Amniotic stem cell (primary cell): Measurements from ENCODE around the gene DHRS4L2.
"Not testable (repeated sequence)": the region's sequence is repeated elsewhere in the genome, so short reads cannot be mapped to it uniquely, and the experiment has no call there.

Experiments used
- DNase-seq: peaks from one replicate; lab custom pipeline; 2025; lab: John Stamatoyannopoulos, UW

DHRS4L2 gene

DNA sequence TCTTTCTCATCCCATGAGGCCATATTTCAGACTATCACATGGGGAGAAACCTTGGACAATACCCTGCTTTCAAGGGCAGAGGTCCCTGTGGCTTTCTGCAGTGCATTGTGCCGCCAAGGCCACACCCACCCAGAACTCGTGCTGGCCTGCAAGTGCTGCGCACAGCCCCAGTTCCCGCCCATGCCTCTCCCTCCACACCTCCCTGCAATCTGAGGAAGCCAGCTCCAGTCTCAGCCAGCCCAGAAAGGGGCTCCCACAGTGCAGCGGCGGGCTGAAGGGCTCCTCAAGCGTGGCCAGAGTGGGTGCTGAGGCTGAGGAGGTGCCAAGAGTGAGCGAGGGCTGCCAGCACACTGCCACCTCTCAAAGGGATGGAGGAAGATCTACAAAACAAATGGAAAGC lies 15.6 kb upstream of the DHRS4L2 start:
- not testable (repeated sequence) for DNase-seq

DNA sequence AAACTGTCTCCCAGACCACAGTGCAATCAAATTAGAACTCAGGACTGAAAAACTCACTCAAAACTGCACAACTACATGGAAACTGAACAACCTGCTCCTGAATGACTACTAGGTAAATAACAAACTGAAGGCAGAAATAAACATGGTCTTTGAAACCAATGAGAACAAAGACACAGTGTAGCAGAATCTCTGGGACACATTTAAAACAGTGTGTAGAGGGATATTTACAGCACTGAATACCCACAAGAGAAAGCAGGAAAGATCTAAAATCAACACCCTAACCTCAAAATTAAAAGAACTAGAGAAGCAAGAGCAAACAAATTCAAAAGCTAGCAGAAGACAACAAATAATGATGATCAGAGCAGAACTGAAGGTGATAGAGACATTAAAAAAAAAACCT lies 14.7 kb upstream of the DHRS4L2 start:
- not testable (repeated sequence) for DNase-seq

DNA sequence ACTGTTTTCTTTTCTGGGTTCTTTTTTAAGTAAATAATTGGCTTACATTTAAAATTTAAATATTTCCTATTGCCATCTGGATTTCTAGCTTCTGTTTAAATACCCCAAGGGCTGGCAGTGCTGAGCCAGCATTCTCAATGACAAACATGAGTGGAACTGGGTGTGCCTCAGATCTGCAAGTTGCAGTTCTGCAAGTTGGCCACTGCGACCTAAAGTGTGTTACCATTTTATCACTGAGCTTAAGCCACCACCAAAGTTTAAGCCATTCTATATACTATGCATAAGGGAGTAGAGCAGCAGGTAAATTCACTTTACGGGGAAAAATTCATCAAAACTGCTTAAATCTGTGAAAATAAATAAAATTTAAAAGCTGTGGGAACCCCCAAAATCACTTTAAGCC lies 11.5 kb upstream of the DHRS4L2 start:
- DNase-seq, result not testable (repeated sequence)

DNA sequence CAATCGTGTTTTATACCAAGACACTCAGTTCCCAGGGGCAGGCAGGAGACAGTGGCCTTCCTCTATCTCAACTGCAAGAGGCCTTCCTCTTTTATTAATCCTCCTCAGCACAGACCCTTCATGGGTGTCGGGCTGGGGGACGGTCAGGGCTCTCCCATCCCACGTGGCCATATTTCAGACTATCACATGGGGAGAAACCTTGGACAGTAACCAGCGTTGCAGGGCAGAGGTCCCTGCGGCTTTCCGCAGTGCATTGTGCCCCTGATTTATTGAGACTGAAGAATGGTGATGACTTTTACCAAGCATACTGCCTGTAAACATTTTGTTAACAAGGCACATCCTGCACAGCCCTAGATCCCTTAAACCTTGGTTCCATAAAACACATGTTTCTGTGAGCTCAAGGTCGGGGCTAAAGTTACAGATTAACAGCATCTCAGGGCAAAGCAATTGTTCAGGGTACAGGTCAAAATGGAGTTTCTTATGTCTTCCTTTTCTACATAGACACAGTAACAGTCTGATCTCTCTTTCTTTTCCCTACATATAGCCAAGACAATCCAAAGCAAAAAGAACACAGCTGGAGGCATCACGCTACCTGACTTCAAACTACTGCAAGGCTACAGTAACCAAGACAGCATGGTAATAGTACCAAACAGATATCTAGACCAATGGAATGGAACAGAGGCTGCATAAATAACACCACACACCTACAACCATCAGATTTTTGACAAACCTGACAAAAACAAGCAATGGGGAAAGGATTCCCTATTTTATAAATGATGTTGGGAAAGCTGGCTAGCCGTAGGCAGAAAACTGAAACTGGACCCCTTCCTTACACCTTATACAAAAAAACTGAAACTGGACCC lies 6.5 kb upstream of the DHRS4L2 start:
- DNase-seq, result not testable (repeated sequence)

DNA sequence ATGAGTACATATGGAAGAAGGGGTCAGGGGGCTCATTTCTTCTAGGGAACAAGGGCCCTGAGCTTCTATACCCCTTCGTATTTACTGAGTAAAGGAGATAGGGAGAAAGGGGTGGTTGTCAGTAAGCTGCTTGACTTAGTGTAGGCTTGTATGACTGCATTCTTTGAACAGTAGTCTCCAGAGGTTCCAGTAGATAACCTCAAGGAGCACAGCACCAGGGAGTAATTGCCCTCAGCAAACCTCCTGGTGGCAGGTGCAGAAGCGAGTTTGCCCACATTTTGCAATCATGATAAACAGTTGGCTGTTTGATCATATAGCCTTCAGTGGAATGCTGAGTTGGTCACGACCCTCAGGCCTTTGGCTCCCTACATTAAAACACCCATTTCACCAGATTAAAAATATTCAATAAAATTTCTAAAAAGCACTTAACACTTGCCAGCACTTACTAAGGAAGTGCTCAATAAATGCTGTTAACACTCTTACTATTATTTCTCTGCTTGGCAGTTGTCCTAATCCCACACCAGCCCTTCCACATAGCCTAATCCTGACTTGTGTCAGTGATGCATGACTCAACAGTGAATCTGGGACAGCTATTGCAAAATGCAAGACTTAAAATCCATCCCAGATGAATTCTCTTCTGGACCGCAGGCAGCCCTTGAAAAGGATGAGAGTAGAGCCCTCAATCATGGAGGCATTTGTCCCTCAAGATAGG lies 3.7 kb upstream of the DHRS4L2 start:
- DNase-seq, result no peak

DNA sequence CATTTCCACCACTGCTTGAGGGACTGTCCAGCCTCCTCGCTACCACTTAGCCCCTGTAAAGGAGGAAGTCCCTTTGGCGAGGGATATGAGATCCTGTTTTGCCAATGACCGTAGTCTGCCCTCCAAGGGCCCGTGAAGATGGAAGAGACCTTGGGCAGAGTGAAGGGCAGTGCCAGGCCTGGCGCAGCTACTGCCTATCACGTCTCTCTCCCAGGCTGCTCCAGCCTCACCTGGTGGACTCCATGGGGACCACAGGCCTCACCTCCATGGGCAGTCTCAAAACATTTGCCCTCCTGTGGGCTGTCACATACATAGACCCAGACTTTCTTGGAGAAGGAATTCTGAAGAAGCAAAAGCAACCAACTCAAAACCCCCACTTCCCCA lies 514 bp upstream of the DHRS4L2 start:
- not testable (repeated sequence) for DNase-seq

DNA sequence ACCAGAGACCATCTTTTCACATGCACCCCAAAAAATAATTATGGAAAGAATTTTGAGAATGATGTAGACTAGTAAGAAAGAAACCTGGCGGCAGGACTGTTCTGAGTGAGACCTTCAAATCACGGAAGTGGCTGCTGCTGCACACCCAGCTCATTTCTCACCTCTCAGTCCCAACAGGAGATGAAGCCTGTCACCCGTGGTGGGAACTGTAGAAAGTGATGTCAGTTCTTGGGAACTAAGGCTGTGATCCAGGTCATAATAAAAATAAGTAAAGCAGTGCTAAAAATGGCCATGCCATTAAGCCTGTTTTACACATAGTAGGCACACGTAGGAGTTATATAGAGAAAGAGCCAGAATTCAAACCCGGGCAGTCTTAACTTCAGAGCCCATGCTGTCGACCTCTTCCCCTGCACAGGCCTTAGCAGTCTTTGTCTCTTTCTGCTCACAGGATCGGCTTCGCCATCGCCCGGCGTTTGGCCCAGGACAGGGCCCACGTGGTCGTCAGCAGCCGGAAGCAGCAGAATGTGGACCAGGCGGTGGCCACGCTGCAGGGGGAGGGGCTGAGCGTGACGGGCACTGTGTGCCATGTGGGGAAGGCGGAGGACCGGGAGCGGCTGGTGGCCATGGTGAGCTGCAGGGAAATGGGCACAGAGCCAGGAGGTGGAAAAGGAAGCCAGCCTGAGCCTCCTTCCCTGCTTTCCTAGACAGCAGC lies 1.2 kb downstream of the DHRS4L2 start:
- not testable (repeated sequence) for DNase-seq

DNA sequence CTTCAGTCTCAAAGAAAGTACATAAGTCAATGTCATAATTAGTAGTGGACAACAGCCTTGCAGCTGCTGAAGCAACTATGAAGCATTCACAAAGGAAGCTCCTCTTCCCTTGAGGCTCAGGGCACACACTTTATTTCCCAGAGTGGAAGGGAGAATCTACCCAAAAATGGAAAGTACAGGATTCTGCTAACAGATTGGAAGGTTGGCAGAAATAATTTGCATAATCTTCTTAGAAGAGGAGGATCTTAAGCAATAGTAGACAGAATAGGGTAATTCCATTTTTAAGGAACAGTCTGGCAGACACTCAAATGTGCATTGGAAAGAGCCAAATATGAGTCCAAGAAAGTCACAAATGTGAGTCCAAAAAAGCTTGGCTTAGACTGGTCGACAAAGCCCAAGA lies 2.2 kb downstream of the DHRS4L2 start:
- not testable (repeated sequence) for DNase-seq

DNA sequence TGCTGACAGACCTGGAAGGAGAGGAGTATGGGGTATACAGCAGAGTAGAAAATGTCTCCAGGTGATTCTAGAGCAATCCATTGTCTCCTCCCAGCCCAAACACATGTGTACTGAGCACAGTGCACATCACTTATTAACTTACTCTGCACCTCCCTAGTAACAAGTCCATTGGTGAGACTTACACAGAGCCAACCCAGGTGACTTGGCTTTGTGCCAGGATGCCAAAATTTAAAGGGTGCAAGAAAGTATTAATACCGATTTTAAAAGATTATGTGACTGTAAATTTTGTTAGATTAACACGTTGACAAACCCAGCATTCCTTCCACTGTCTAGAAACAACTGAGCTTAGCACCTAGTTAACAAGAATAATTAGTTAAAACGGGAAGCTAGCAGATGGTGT lies 4.3 kb downstream of the DHRS4L2 start:
- DNase-seq, result not testable (repeated sequence)

DNA sequence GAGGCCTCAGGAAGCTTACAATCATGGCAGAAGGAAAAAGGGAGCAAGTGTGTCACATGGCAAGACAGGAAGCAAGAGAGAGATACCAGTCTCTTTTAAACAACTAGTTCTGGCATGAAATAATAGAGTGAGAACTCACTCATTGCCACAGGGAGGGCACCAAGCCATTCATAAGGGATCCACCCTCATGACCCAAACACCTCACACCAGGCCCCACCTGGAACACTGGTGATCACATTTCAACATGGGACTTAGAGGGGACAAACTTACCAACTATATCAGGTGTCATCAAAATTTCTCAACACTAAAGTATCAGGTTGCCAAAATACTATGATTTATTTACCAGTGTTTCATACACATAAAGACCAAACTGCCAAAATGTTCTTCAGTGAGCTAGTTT lies 7.3 kb downstream of the DHRS4L2 start:
- not testable (repeated sequence) for DNase-seq

DNA sequence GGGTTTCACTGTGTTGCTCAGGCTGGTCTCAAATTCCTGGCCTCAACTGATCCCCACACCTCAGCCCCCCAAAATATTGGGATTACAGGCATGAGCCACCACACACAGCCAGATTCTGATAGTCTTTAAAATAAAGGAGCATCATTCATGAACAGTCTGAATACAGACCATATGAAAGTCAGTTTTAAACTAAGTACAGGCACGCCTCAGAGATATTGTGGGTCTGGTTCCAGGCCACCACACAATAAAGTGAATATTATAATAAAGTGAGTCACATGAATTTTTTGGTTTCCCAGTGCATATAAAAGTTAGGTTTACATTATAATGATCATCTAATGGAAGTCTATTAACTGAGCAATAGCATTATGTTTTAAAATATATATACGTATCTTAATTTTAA lies 8.1 kb downstream of the DHRS4L2 start:
- DNase-seq, result not testable (repeated sequence)

DNA sequence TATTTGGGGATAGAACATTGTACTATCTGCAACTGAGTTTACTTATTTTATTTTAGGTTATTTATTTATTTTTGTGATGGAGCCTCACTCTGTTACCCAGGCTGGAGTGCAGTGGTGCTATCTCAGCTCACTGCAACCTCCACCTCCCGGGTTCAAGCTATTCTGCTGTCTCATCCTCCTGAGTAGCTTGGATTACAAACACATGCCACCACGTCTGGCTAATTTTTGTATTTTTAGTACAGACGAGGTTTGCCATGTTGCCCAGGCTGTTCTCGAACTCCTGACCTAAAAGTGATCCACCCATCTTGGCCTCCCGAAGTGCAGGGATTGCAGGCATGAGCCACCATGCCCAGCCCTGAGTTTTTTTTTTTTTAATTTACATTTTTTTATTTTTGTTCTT lies 10.9 kb downstream of the DHRS4L2 start:
- DNase-seq, result not testable (repeated sequence)

DNA sequence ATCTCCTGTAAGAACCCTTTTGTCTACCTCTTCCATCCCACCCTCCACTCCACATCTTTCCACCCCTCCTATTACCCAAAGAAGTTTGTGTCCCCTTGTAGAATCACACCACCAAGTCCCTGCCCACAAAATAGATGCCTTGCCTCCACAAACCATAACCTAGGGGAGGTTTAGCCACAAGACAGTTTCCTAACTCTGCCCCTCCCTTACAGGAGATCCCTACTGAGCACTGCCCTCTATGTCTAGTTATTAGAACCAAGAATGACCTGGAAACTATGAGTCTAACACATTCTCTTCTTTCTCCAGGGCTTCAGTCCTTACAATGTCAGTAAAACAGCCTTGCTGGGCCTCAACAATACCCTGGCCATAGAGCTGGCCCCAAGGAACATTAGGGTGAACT lies 12.3 kb downstream of the DHRS4L2 start:
- not testable (repeated sequence) for DNase-seq

DNA sequence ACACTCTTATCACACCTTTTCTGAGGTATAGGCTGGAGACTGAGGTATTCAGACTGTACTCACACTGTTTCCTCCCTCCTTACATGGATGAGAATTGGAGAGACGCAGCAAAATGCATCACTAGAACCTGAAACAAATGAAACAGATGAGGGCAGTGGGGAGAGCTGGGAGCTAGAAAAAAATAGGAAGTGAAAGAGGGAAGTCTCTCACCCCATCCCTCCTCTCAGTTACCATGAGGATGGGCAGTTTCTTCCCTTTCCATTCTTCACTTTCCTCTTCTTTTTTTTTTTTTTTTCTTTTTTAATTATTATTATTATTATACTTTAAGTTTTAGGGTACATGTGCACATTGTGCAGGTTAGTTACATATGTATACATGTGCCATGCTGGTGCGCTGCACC lies 12.9 kb downstream of the DHRS4L2 start:
- DNase-seq, result not testable (repeated sequence)

DNA sequence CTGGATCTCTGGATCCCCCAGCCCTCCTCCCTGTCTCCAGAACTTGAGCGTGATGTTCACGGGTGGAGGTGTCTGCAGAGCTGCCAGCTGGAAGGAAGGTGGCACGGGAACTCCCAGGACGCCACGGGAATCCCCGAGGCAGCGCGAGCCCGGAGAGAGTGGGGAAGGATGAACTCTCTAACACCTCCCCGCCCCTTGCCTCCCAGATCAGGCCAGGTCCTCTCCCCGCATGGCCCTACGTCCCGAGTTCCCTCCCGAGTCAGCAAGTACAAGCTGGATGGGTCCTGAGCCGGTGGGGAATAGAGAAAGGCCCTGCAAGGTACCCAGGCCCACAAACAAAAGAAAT lies 17.7 kb downstream of the DHRS4L2 start:
- not testable (repeated sequence) for DNase-seq

DNA sequence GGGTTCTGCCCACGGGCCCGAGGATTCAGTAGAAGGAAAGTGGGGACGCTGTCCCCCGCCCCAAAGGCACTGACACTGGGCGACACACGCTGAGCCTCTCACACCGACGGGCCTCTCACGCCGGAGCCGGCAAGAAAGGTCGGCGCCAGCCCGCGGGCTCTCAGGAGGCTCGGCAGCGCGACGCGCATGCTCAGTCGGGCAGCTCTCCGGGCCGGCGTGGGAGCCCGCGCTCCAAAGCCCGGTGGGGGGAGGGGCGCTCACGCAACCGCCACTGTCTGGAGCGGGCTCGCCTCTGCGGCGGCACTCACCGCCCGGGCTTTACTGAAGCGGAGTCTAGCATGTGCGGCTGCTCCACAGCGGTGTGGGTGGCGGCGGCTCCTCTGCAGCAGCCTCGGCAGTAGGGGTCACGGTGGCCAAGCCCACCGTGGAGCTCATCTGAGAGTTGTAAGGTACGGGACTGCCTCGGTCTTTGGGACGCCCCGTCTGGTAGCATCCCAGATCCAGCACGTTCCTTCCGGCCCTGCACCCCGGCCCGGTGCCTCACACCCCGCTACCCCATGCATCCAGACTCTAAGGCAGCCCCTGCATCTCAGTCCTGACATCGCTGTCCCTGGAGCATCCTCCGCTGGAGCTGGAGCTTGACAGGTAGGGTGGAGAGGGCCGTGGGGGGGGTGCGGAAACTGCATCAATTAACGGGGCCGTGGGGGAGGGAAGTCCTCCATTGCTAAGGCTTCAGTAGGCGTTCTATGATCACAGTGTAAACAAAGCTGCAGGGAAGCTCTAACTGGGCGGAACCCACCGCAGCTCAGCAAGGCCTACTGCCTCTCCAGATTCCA lies 18.3 kb downstream of the DHRS4L2 start:
- not testable (repeated sequence) for DNase-seq

DNA sequence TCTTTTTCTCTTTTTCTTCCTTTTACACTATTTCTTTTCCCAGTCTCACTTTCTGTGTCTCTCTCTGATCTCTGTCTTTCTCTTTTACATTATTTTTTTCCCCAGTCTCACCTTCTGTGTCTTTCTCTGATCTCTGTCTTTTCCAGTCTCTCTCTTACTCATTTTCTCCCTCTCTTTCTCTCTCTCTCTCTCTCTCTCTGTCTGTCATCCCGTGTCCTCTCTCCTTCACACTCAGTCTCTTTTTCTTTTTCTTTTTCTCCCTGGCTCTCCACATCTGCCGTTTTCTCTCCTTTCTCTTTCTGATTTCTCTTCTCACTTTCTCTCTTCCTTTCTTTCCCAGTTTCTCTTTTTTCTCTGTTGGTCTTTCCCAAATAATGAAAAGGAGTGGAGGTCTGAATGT lies 22.3 kb downstream of the DHRS4L2 start:
- no peak for DNase-seq

DNA sequence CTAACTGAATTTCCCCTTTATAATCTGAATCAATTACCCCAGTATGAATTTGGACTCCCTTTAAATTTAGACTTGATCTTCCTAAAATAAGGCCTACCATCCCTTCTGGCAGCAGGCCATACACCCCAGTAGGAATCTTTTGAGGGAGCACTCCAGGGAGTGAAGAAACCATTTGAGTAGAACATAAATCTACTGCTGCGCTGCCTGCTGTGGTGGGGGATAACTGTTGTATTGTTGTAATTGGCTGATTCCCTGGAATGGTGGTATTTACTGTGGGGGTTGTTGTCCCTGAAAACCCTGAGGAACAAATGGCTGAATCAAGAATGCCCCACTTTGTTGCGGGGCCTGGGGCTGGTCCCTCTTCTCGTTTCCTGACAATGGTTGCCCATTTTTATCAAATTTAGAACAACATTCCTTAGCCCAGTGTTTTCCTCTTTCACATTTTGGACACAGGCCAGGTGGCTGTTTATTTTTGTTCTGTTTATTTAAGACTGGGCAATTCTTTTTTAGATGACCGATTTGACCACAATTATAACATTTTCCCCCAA lies 24.1 kb downstream of the DHRS4L2 start:
- DNase-seq, result not testable (repeated sequence)

DNA sequence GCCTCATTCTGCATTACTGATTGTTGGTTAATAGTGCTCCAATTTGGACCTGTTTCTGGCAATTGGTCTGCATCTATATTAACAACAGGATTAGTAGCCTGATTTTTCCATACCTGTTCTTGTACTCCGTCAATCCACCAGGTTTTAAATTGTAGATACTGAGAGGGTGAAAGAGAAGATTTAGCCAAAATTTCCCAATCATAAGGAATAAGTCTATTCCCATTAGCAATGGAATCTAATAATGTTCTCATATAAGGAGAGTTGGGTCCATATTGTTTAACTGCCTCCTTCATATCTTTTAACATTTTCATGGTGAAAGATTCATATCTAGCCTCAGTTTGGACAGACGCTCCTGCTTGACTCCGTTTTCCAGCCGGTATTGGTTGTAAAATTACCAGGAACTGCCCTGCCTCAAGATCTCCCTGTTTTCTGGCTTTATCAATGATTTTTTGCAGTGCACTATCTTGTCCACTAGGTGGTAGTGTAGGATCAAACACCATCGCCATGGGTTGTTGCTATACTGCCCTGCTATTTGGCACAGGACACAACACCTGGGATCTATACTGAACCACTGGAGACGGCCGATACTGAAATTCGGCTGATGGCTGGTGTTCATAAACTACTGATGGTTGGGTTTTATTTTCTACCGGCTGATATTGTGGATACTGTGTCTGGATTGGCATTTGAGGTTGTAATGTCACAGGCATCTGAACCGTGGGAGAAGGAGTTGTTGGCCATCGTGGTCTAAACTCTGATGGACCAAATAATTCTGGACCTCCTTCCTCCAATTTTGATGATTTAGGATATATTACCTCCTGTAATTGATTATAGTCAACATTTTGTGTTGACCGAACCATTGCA lies 25.2 kb downstream of the DHRS4L2 start:
- DNase-seq, result peak; percentile 36

DNA sequence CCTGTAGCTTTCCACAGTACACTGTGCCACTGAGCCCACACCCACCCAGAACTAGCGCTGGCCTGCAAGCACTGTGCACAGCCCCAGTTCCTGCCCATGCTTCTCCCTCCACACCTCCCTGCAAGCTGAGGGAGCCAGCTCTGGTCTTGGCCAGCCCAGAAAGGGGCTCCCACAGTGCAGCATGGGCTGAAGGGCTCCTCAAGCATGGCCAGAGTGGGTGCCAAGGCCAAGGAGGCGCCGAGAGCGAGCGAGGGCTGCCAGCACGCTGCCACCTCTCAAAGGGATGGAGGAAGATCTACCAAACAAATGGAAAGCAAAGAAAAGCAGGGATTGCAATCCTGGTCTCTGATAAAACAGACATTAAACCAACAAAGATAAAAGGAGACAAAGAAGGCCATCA lies 27.0 kb downstream of the DHRS4L2 start:
- not testable (repeated sequence) for DNase-seq
